SK-N-SH treated with all-trans-retinoic acid at 6 μM for 48 hours (cell line): ENCODE measurements around the gene CACNB3.
"Not testable (repeated sequence)": the region's sequence is repeated elsewhere in the genome, so short reads cannot be mapped to it uniquely, and the experiment has no call there.

Experiments used
- GLIS3 ChIP-seq: fragments of 250-450 bp; sonication (Bioruptor Pico); IDR thresholded peaks from 2 replicates; pipeline ENCODE4 v1.5.0; 2020; ENCODE audit warnings: mild to moderate bottlenecking, moderate library complexity
- POU6F1 ChIP-seq: fragments of 250-450 bp; sonication (Bioruptor Pico); IDR thresholded peaks from 2 replicates; pipeline ENCODE4 v1.8.0; 2021; ENCODE audit warnings: low read depth, mild to moderate bottlenecking, moderate library complexity, borderline replicate concordance
- RARB ChIP-seq: fragments of 250-450 bp; sonication (Bioruptor Pico); IDR thresholded peaks from 2 replicates; pipeline ENCODE4 v1.8.0; 2021; ENCODE audit warnings: mild to moderate bottlenecking, moderate library complexity
- ZFP30 ChIP-seq: fragments of 450-650 bp; formaldehyde crosslinking; IDR thresholded peaks from 2 replicates; pipeline ENCODE4 v1.5.0; 2022; ENCODE audit warnings: mild to moderate bottlenecking, moderate library complexity
- TF ChIP-seq, protein P1 (sequence below): fragments of 250-450 bp; sonication (Bioruptor Pico); IDR thresholded peaks from 2 replicates; pipeline ENCODE4 v1.5.1; 2020; ENCODE audit warnings: low read depth, mild to moderate bottlenecking, moderate library complexity
- TF ChIP-seq, protein P2 (sequence below): fragments of 250-450 bp; sonication (Bioruptor Pico); IDR thresholded peaks from 2 replicates; pipeline ENCODE4 v1.8.0; 2020; ENCODE audit warnings: mild to moderate bottlenecking, moderate library complexity, borderline replicate concordance

DNA sequence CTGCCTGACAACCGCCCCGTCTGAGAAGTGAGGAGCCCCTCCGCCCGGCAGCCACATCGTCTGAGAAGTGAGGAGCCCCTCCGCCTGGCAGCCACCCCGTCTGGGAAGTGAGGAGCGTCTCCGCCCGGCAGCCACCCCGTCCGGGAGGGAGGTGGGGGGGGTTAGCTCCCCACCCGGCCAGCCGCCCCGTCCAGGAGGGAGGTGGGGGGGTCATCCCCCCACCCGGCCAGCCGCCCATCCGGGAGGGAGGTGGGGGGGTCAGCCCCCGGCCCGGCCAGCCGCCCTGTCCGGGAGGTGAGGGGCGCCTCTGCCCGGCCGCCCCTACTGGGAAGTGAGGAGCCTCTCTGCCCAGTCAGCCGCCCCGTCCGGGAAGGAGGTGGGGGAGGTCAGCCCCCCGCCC, 23.7 kb downstream of the CACNB3 start:
- TF ChIP-seq, protein P1, sequence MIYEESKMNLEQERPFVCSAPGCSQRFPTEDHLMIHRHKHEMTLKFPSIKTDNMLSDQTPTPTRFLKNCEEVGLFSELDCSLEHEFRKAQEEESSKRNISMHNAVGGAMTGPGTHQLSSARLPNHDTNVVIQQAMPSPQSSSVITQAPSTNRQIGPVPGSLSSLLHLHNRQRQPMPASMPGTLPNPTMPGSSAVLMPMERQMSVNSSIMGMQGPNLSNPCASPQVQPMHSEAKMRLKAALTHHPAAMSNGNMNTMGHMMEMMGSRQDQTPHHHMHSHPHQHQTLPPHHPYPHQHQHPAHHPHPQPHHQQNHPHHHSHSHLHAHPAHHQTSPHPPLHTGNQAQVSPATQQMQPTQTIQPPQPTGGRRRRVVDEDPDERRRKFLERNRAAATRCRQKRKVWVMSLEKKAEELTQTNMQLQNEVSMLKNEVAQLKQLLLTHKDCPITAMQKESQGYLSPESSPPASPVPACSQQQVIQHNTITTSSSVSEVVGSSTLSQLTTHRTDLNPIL (CRISPR knock-in tag) = not testable (repeated sequence)
- TF ChIP-seq, protein P2, sequence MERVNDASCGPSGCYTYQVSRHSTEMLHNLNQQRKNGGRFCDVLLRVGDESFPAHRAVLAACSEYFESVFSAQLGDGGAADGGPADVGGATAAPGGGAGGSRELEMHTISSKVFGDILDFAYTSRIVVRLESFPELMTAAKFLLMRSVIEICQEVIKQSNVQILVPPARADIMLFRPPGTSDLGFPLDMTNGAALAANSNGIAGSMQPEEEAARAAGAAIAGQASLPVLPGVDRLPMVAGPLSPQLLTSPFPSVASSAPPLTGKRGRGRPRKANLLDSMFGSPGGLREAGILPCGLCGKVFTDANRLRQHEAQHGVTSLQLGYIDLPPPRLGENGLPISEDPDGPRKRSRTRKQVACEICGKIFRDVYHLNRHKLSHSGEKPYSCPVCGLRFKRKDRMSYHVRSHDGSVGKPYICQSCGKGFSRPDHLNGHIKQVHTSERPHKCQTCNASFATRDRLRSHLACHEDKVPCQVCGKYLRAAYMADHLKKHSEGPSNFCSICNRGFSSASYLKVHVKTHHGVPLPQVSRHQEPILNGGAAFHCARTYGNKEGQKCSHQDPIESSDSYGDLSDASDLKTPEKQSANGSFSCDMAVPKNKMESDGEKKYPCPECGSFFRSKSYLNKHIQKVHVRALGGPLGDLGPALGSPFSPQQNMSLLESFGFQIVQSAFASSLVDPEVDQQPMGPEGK (CRISPR knock-in tag) = not testable (repeated sequence)
- not testable (repeated sequence) for TF ChIP-seq POU6F1 (CRISPR knock-in tag); RARB (CRISPR knock-in tag); GLIS3; ZFP30
